Measurements from ENCODE around the gene AQP10. TPM values are rescaled to one million over a fixed set of nuclear protein-coding genes. Genes with fewer than 3 reads are reported as not detected.

The AQP10 gene
- total and polyA plus RNA-seq, 9 of the 15 experiments (the other 6 are each of a cell fraction or from before 2014, with no cell fraction given), result 0.37 to 9.7 (median 1.9) TPM

GRCh38 chr1:154329551-154330131 lies 8.7 kb downstream of the AQP10 start:
- FAIRE-seq, result no peak
- peaks cover 33% of the 10 kb centered on the region; the same call in 2 of the 3 replicates for H3K36me3 ChIP-seq (ENCODE audit: control insufficient read depth, insufficient read depth, low read length)
- H3K9me3 ChIP-seq (replicated peaks; ENCODE audit: control insufficient read depth, insufficient read depth, low read depth, low read length), result no peaks in the 10 kb centered on the region
- H4K20me1 ChIP-seq (replicated peaks; ENCODE audit: control insufficient read depth, insufficient read depth, low read length), result no peaks in the 10 kb centered on the region
- H3K9me1 ChIP-seq (ENCODE audit: control insufficient read depth, insufficient read depth, low read length), result no peaks in the 10 kb centered on the region
- H3K4me1 ChIP-seq (replicated peaks in 1 of 2; ENCODE audit: control insufficient read depth in 2 of 2, insufficient read depth in 2 of 2, low read length in 2 of 2), result peaks cover 8 to 35% of the 10 kb centered on the region in 2 experiments; a peak in 4 of 5 replicates
- H2AFZ ChIP-seq (ENCODE audit: low read depth, low read length), result no peak overlapping the region
- H3K27ac ChIP-seq (ENCODE audit: extremely low read depth, low read depth, low read length), result no peak overlapping the region
- 75% methylated on average over 7 of the region's 7 CpGs for WGBS (ENCODE audit: insufficient coverage, low coverage, missing lambda C conversion rate)
- in situ Hi-C loops (cut with MboI) (no loop called here), intact Hi-C loops (cut with micrococcal nuclease) (no loop called here)
- H3K4me2 ChIP-seq (ENCODE audit: insufficient read depth, low read length), result no peak overlapping the region
- POLR2A ChIA-PET, result interaction anchor here (1.0 kb wide), 1 partner anchor 16 kb away, joined by 3 read pairs; no protein-coding TSS in a partner anchor
- H3K9ac ChIP-seq (ENCODE audit: insufficient read depth in 1 of 2, low read depth in 2 of 2, low read length in 2 of 2), result no peak overlapping the region
- no peak overlapping the region for H3K4me3 ChIP-seq
- BruUV-seq (replicated peaks), result no TSS peak
- peaks cover 20% of the 10 kb centered on the region for H3K79me2 ChIP-seq (ENCODE audit: control insufficient read depth, insufficient read depth, low read length)
- peak in 2 of 4 experiments; percentile 70 to 74 for DNase-seq (ENCODE audit: extremely low read depth in 1 of 4, low spot score in 3 of 4)
- CTCF ChIA-PET (ENCODE audit: low intra/inter-chr PET ratio), result interaction anchor here (0.6 kb wide), 2 partner anchors 210 to 834 kb away, joined by 3 to 5 read pairs; no protein-coding TSS in a partner anchor
- no peak for ATAC-seq
- H3K27me3 ChIP-seq (ENCODE audit: control insufficient read depth in 2 of 2, insufficient read depth in 2 of 2, low read length in 2 of 2), result no peaks in the 10 kb centered on the region
- TF ChIP-seq POLR3A (IDR thresholded peaks at IDR 0.05; ENCODE audit: borderline replicate concordance, extremely low read depth, insufficient read depth, insufficient read length) (no peak), FOXA1 (IDR thresholded peaks at IDR 0.05; ENCODE audit: borderline replicate concordance) (no peak), PATZ1 (CRISPR knock-in tag; IDR thresholded peaks at IDR 0.05; ENCODE audit: borderline replicate concordance) (no peak), KAT7 (CRISPR knock-in tag; IDR thresholded peaks at IDR 0.05; ENCODE audit: borderline replicate concordance) (no peak), ZNF75A (CRISPR knock-in tag; IDR thresholded peaks at IDR 0.05) (no peak), CC2D1A (IDR thresholded peaks at IDR 0.05) (no peak), GATA2 (CRISPR knock-in tag; IDR thresholded peaks at IDR 0.05) (no peak), NFYB (IDR thresholded peaks at IDR 0.05; ENCODE audit: extremely low read depth, insufficient read length) (peak; percentile 29), FOXK2 (conservative IDR thresholded peaks at IDR 0.05 in 1 of 2, IDR thresholded peaks at IDR 0.05 in 1 of 2; ENCODE audit: low read depth in 2 of 2) (no peak), CCAR2 (IDR thresholded peaks at IDR 0.05; ENCODE audit: low read depth, low read length) (no peak), ZNF23 (CRISPR knock-in tag; IDR thresholded peaks at IDR 0.05) (no peak), XRCC3 (IDR thresholded peaks at IDR 0.05) (no peak), RBM15 (IDR thresholded peaks at IDR 0.05; ENCODE audit: insufficient read depth, low read length) (no peak), ATF7 (IDR thresholded peaks at IDR 0.05) (peak; percentile 50; the same call in 1 of the 2 replicates), CBX5 (IDR thresholded peaks at IDR 0.05; ENCODE audit: borderline replicate concordance, low read depth) (no peak), ARID1B (IDR thresholded peaks at IDR 0.05) (no peak), FOS (IDR thresholded peaks at IDR 0.05; ENCODE audit: extremely low read depth, insufficient read length) (no peak), SMAD2 (IDR thresholded peaks at IDR 0.05; ENCODE audit: low read depth, low read length) (no peak), ZNF766 (CRISPR knock-in tag; conservative IDR thresholded peaks at IDR 0.05) (no peak), ZFP36 (IDR thresholded peaks at IDR 0.05; ENCODE audit: low read depth, low read length, partially characterized antibody) (no peak)
- TF ChIP-seq, protein P1, sequence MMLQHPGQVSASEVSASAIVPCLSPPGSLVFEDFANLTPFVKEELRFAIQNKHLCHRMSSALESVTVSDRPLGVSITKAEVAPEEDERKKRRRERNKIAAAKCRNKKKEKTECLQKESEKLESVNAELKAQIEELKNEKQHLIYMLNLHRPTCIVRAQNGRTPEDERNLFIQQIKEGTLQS (IDR thresholded peaks at IDR 0.05), result peak; percentile 50; the same call in 1 of the 2 replicates
- TF ChIP-seq, protein P1 (CRISPR knock-in tag; conservative IDR thresholded peaks at IDR 0.05), result no peak
